GM19397 (cell line): ENCODE data around the gene RUNX1.

Source experiments
- ATAC-seq: cut with Tn5 transposase; IDR thresholded peaks from one replicate; pipeline ENCODE4 v1.9.1; 2021; ENCODE audit warnings: mild to moderate bottlenecking, moderate library complexity; ENCODE audit not compliant: unreplicated experiment

Gene RUNX1

GRCh38 chr21:34836933-34837505, 212.1 kb downstream of the RUNX1 start:
- no peak for ATAC-seq

GRCh38 chr21:34836103-34836932, 212.8 kb downstream of the RUNX1 start:
- no peak for ATAC-seq

GRCh38 chr21:34835526-34835925, 213.6 kb downstream of the RUNX1 start:
- ATAC-seq: no peak

GRCh38 chr21:34834852-34835501, 214.1 kb downstream of the RUNX1 start:
- ATAC-seq: no peak

DNA sequence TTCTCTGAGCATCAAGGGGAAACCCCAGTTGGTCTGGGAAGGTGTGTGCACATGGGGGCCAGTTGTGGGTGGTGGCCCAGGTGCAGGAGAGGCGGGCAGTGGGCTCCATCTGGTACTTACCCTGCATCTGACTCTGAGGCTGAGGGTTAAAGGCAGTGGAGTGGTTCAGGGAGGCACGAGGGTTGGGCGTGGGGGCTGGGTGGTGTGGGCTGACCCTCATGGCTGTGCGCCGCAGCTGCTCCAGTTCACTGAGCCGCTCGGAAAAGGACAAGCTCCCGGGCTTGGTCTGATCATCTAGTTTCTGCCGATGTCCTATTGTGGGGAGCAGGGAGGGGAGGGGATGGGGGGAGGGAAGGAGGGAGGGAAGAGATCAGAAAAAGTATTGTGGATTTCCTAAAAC, 214.8 kb downstream of the RUNX1 start:
- ATAC-seq: no peak

- ATAC-seq: no peak
Measured at GRCh38 chr21:34833465-34833864, 215.6 kb downstream of the RUNX1 start.

GRCh38 chr21:34830386-34831170, 218.5 kb downstream of the RUNX1 start:
- ATAC-seq: no peak

DNA sequence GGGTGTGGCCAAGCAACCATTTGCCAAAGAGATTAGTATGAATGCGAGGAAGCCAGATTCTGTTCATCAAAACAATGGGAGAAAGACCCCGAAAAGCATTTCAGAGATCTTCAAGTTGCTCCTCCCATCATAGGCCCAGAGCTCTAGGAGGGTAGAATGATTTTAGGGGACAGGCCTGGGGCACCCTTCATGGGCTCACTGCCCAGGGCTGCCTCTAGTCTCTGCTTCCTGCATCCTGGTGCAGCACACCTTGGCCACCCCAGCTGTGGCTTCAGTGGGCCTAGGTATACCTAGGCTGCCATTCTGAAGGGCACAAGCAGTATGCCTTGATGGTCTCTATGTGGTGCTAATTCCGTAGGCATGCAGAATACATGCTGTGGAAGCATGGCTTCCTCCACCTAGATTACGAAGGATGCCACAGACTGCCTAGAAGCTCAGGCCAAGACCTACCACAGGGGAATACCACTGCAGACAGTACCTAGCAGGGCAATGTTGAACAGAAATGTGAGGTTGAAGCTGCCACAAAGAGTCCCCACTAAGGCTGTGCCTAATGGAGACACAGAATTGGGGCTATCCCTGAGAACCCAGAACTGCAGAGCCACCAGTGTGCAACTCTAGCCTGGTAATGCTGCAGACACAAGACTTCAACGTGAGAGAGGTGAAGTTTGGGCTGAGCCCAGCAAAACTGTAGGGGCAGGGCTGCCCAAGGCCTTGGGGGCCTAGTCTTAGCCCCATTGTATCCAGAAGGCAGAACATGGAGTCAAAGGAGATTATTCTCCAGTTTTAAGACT, 221.5 kb downstream of the RUNX1 start:
- ATAC-seq: no peak

GRCh38 chr21:34826836-34827235, 222.3 kb downstream of the RUNX1 start:
- no peak for ATAC-seq

DNA sequence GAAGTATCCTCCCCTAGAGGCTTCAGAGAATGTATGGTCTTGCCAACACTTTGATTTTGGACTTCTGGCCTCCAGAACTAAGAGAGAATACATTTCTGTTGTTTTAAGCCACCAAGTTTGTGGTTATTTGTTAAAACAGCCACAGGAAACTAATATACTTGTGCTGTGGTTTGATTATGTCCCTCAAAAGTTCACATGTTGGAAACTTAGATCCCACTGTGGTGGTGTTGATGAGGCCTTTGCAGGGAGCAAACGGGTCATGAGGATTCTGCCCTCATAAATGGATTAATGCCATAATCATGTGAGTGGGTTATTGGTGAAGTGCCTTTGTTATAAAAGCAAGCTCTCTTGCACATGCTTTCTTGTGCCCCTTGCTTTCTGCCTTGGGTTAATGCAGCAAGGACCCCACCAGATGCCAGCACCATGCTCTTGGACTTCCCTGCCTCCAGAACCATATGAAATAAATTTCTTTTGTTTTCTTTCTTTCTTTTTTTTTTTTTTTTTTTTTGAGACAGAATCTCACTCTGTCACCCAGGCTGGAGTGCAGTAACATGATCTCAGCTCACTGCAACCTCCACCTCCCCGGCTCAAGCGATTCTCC, 223.1 kb downstream of the RUNX1 start:
- ATAC-seq: no peak

DNA sequence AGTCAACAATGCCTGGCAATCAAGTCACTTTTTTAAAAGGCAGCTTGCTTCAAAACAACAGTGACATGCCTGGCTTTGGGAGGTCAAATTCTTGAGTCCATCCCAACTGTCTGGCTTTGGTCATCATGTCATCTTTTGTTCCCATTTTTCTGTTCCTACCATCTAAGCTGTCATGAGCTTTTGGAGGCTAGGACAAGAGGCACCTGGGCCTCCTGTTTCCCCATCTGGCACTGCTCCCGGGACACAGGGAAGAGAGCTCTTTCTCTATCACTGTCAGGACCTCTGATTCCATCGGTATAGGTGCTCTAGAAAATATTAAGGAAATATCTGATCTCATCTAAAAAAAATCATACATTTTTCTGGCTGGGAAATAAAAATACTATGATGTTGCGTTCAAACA, 224.0 kb downstream of the RUNX1 start:
- ATAC-seq: no peak

- no peak for ATAC-seq
Measured at GRCh38 chr21:34824314-34824713, 224.8 kb downstream of the RUNX1 start.

DNA sequence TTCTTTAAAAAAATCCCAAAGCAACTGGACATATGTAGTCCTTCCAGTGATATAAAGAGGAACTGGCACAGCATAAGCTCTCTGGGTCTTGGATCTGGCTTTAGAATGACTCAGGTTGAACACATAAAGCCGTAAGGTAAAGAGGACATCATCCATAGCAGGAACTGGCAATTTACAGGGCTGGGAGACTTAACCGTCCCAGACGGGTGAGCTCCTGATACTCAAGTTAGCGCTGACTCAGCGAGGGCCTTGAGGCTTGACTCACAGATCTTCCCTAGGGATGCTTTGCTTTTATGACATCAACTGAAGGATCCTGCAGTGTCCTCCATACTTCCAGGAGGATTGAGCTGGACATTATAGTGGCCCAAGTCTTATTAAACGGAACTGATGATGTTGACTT, 226.2 kb downstream of the RUNX1 start:
- no peak for ATAC-seq

GRCh38 chr21:34822168-34822567, 226.9 kb downstream of the RUNX1 start:
- ATAC-seq: no peak

- ATAC-seq: no peak
Measured at GRCh38 chr21:34821717-34822116, 227.4 kb downstream of the RUNX1 start.

GRCh38 chr21:34820051-34820450, 229.1 kb downstream of the RUNX1 start:
- no peak for ATAC-seq

GRCh38 chr21:34819357-34819999, 229.6 kb downstream of the RUNX1 start:
- ATAC-seq: no peak

GRCh38 chr21:34818662-34819158, 230.4 kb downstream of the RUNX1 start:
- ATAC-seq: no peak
